GM19238 (cell line): Measurements from ENCODE around the gene KCNT1.

ENCODE experiments used
- DNase-seq: peaks from one replicate; pipeline ENCODE4 v3.0.0; 2011; ENCODE audit warnings: low spot score; ENCODE audit not compliant: insufficient read length

Gene KCNT1

GRCh38 chr9:135765416-135765815 is 63.4 kb downstream of the KCNT1 start:
- no peak for DNase-seq

GRCh38 chr9:135766251-135766650 is 64.3 kb downstream of the KCNT1 start:
- no peak for DNase-seq

- DNase-seq, result no peak
Observed at GRCh38 chr9:135766707-135767106, 64.7 kb downstream of the KCNT1 start.

- no peak for DNase-seq
Observed at GRCh38 chr9:135768516-135769218, 66.7 kb downstream of the KCNT1 start.

GRCh38 chr9:135769489-135770202 is 67.7 kb downstream of the KCNT1 start:
- DNase-seq, result no peak

- DNase-seq, result no peak
Observed at GRCh38 chr9:135770203-135770535, 68.2 kb downstream of the KCNT1 start.

- no peak for DNase-seq
Observed at GRCh38 chr9:135770771-135771170, 68.8 kb downstream of the KCNT1 start.

- no peak for DNase-seq
Observed at GRCh38 chr9:135771401-135772051, 69.5 kb downstream of the KCNT1 start.

GRCh38 chr9:135772056-135772646 is 70.2 kb downstream of the KCNT1 start:
- no peak for DNase-seq

GRCh38 chr9:135772702-135773493 is 70.9 kb downstream of the KCNT1 start:
- no peak for DNase-seq

- no peak for DNase-seq
Observed at GRCh38 chr9:135773530-135774238, 71.7 kb downstream of the KCNT1 start.

- DNase-seq, result no peak
Observed at GRCh38 chr9:135774239-135774747, 72.3 kb downstream of the KCNT1 start.

GRCh38 chr9:135774794-135775525 is 73.0 kb downstream of the KCNT1 start:
- DNase-seq, result no peak

- DNase-seq, result no peak
Observed at GRCh38 chr9:135775911-135776310, 73.9 kb downstream of the KCNT1 start.

- DNase-seq, result no peak
Observed at GRCh38 chr9:135776893-135777622, 75.1 kb downstream of the KCNT1 start.

GRCh38 chr9:135777623-135778177 is 75.7 kb downstream of the KCNT1 start:
- no peak for DNase-seq

GRCh38 chr9:135778421-135778820 is 76.4 kb downstream of the KCNT1 start:
- no peak for DNase-seq

GRCh38 chr9:135779571-135779970 is 77.6 kb downstream of the KCNT1 start:
- DNase-seq, result no peak

GRCh38 chr9:135780086-135780485 is 78.1 kb downstream of the KCNT1 start:
- DNase-seq, result no peak
